Hepatocyte (in vitro differentiated cells): Measurements from ENCODE around the gene ELF3.

Experiments
- EZH2 ChIP-seq: fragments of 200-600 bp; sonication (generic); IDR thresholded peaks from 2 replicates; pipeline ENCODE4 v1.6.1; 2016; ENCODE audit warnings: antibody characterized with exemption, mild to moderate bottlenecking, borderline replicate concordance
- EZH2phosphoT487 ChIP-seq: fragments of 200-600 bp; sonication (generic); IDR thresholded peaks from one replicate; pipeline ENCODE4 v1.6.1; 2018; ENCODE audit warnings: antibody characterized with exemption, mild to moderate bottlenecking, low read depth, moderate library complexity; ENCODE audit not compliant: unreplicated experiment, severe bottlenecking
- TF ChIP-seq, protein P1 (sequence below): fragments of 200-600 bp; sonication (generic); IDR thresholded peaks from 2 replicates; pipeline ENCODE4 v1.5.1; 2016; ENCODE audit warnings: antibody characterized with exemption, mild to moderate bottlenecking; ENCODE audit not compliant: poor library complexity

DNA sequence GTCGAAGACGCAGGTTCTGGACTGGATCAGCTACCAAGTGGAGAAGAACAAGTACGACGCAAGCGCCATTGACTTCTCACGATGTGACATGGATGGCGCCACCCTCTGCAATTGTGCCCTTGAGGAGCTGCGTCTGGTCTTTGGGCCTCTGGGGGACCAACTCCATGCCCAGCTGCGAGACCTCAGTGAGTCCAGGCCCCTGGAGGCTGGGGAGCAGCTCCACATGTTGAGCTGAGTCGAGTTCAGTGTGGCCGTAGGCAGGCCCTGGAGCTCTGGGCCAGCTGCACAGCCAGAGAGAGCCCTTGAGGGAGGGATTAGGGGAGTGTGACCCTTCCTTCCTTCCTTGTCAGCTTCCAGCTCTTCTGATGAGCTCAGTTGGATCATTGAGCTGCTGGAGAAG is 1.6 kb downstream of the ELF3 start:
- TF ChIP-seq, protein P1, sequence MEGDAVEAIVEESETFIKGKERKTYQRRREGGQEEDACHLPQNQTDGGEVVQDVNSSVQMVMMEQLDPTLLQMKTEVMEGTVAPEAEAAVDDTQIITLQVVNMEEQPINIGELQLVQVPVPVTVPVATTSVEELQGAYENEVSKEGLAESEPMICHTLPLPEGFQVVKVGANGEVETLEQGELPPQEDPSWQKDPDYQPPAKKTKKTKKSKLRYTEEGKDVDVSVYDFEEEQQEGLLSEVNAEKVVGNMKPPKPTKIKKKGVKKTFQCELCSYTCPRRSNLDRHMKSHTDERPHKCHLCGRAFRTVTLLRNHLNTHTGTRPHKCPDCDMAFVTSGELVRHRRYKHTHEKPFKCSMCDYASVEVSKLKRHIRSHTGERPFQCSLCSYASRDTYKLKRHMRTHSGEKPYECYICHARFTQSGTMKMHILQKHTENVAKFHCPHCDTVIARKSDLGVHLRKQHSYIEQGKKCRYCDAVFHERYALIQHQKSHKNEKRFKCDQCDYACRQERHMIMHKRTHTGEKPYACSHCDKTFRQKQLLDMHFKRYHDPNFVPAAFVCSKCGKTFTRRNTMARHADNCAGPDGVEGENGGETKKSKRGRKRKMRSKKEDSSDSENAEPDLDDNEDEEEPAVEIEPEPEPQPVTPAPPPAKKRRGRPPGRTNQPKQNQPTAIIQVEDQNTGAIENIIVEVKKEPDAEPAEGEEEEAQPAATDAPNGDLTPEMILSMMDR: no peak
- TF ChIP-seq EZH2phosphoT487: no peak
- TF ChIP-seq EZH2: no peak
